Measurements from ENCODE around the gene COX8C.

COX8C gene, protein sequence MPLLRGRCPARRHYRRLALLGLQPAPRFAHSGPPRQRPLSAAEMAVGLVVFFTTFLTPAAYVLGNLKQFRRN

DNA sequence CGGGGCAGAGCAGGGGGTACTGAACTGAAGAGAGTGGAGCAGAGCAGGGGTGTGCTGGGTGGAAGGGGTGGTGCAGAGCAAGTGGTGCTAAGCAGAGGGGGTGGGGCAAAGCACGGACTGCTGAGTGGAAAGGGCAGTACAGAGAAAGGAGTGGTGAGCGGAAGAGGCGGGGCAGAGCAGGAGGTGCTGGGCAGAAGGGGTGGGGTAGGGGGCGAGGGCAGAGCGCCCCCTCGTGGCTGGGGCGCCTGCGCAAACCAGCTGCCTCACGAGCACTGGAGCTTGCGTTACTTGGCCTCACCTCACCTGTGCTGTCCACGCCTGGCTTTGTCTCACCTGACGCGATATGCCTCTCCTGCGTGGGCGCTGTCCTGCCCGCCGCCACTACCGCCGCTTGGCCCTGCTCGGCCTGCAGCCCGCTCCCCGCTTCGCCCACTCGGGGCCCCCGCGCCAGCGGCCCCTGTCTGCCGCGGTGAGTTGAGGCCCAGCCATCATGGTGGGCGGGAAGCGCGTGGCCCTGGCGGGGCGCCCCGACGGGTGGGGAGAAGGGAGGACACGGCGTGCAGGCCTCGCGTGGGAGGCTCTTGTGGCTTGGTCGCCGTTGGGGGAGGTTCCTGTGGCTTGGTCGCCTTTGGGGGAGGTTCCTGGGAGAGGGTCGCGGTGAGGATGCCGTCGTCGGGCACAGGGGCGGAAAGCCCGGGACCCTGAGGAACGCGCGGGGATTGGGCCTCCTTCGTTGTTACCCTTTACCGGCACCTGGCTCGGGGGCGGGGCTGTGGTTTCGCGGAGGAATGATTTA, at the start of gene COX8C:
Gene COX8C (plus strand): TSS at position 257 of the 796 bp plus-strand sequence. CDS start 87 bp downstream, at position 344.
- DNase-seq, result no peak

DNA sequence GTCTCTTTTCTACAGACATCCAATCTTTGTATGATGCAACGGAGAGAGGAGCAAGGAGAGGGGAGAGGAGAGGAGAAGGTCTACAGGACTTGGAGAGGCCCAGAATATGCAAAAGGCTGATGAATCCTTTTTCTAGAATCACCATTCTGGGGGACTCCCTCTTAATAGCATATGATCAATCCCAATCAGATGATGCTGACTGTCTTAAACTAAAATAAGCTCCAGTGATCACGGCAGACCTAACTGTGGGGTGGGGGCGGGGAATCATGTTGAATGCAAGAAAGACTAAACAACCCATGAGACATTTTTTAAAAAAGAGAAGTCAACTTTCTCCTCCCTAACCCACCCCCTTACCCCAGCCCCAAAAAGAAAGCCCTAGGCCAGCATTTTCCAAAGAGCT, 47.6 kb upstream of the COX8C start:
- DNase-seq, result no peak

DNA sequence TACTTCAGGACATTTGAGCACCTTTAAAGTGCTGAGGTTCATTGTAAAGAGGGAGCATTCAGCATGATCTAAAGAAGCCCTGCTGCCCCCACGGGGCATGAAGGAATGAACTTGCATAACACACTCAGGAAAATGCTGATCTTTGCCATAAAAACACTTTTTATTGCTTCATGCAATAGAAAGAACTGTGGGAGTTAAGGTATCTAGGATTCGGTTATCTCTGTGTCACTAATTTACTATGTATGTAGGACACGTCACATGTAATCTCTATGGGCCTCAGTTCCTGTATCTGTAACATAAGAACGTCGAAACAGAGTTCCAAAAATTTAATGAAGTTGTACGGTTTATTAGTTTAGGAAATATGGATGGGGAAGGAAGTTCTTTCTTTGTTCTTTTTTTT, 47.1 kb upstream of the COX8C start:
- DNase-seq, result no peak

DNA sequence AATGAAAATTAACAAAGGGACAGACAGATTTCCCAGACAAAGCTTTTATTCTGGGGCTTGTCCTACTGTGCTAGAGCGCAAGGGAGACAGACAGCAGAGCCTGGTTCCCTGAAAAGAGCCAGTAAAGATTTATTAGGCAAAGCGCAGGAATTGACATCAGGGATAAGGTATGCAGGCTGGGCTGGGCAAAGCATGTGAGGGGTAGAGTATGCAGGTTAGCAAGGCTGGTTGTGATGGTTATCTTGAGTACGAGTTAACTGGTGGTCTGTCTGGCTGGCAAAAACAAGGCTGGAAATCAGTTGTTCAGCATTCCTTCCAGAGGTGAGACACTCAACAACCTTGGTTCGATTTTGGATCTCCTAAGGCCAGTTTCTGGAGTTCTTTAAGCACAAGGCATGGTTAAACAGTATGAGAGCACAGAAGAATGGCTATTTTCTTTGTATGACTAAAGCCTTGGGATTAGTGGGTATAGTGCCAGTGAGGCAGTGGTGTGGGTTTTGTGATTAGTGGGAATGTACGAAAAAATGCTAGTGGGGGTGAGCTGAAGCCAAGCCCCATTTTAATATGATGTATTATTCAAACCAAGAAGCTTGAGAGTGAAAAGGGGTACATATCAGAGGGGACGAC, 45.0 kb upstream of the COX8C start:
- no peak for DNase-seq

DNA sequence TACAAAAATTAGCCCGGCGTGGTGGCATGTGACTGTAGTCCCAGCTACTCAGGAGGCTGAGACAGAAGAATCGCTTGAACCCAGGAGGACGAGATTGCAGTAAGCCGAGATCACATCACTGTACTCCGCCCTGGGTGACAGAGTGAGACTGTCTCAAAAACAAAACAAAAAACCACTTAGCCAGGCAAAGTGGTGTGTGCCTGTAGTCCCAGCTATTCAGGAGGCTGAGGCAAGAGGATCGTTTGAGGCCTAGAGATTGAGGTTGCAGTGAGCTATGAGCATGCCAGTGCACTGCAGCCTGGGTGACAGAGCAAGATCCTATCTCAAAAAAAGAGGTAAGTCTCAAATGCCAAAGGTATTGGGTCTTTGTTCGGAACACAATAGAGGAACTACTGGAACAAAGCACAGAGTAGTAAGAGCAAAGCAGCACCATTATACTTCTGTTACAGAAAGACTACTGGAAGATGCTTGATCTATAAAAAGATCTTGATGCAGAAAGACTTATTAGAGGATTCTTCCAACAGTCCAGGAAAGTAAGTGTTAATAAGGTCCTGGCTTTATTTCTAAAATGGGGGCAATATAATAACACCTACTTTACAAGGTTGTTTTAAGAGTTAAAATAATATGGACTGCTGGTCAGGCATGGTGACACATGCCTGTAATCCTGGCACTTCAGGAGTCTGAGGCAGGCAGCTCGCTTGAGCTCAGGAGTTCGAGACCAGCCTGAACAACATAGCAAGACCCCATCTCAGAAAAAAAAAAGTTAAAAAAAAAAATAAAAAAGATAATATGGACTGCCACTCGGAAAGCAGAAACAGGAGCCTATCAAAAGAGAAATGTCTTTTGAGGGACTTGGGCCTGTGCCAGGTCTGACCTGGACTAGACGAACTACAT, 44.0 kb upstream of the COX8C start:
- DNase-seq, result no peak

DNA sequence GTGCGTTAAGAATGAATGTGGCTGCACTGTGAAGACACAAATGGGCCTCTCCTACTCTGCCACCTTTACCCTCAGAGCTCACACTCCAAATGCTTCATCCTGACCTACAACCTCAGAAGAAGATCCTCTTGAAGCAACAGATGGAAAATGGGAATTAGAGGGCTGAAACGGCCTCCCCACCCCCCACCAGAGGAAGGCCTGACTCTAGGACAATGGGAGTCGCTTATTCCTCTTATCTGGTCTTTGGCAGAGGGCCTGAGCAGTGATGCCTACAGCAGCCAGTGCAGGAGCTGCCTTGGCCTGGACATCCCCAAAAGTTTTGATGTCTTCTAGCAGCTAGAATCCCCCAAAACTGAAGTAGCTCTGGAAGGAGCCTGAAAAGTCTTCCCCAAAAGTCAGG, 43.3 kb upstream of the COX8C start:
- no peak for DNase-seq

DNA sequence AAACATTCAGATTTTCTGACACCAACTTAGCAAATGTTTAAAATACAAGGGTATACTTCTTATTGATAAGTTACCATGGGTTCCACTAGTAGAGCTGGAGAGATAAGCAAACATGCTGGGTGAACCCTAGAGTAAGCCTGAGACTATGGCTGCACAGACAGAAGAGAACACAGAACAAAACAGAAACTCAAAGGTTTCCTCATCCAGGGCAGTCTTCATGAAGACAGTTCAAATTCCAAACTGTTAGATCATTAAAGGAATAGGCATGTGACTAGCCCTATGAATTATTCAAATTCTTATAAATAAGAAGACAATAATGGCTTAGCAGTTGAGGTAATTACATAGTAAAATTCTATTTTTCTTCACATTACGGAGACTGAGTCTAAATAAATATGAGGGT, 42.2 kb upstream of the COX8C start:
- DNase-seq, result no peak

DNA sequence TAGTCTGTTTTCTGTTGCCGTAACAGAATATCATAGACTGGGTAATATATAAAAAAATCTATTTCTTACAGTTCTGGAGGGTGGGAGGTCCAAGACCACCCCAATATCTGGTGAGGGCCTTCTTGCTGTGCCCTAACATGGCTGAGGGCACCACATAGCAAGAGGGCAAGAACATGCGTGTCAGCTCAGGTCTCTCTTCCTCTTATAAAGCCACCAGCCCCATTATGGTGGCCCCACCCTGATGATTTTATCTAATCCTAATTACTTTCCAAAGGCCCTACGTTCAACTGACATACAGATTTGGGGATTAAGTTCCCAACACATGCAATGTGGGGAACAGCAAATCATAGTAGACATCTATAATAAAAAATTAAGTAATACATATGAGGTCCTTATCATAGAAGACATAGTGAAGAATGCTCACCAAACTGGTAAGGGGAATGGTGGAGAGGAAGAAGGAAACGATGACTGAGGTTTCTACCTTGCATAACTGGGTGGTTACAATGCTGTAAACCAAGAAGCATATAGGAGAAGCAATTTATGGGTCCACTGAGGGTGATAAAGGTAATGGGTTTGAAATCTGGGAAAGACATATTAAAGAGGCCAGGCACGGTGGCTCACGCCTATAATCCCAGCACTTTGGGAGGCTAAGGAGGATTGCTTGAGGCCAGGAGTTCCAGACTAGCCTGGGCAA, 41.1 kb upstream of the COX8C start:
- DNase-seq, result no peak

DNA sequence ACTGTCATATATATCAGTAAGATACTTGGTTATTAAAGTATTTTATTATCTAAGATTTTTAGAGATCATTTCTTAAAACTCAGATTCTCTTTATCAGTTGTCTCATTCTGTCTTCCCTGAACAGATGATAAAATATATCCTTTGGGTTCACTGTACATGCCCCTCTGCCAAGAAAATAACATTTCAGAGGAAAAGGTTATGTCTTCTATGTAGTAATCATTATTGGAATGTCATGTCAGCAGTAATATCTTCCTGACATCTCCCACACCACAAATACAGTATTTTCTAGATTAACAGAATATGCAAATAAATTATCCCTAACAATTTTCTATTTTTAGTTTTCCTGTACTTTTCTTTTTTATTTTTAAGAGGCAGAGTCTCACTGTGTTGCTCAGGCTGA, 40.2 kb upstream of the COX8C start:
- no peak for DNase-seq

DNA sequence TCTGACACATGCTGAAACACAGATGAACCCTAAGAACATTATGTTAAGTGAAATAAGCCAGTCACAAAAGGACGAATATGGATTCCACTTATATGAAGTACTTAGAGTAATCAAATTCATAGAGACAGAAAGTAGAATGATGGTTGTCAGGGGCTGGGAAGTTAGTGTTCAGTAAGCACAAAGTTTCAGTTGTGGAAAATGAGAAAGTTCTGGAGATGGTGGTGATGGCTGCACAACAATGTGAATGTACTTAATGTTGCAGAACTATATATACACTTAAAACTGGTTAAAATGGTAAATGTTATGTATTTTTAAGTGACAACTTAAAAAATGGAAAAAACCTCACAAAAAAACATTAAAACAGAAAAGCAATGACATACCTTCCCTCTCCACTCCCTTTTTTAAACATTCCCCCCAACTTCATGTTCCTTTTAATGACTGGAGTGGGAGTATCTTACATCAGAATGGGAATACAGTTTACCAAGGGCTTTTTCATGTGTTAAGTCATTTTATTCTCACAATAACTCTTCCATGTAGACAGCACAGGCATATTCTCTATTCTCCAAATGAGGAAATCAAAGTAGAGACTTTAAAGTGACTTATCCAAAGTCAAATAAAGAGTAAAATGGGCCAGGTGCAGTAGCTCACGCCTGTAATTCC, 38.2 kb upstream of the COX8C start:
- no peak for DNase-seq

DNA sequence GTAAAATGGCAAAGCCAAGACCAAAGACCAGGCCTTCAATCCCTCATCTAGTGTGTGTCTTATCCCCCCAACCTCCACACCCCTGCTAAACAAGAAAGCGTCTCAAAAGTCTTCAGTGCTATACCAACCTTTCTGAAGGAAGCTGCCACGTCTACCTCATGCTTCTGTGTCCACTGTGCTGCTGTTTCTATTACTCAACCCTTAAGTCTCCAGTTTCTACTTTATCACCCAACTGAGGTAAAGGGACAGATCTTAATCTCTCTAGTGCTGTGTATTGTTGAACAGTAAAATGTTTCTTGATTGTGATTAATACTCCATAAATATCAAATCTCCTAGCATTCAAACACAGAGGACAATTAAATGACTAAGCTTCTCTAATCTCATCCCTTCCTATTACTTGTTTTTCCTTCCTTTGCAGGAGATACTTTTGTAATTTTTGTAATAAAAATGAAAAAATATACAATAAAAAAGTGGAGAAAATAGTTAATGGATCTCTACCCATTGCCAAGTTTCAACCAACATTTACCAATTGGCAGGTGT, 37.5 kb upstream of the COX8C start:
- no peak for DNase-seq

DNA sequence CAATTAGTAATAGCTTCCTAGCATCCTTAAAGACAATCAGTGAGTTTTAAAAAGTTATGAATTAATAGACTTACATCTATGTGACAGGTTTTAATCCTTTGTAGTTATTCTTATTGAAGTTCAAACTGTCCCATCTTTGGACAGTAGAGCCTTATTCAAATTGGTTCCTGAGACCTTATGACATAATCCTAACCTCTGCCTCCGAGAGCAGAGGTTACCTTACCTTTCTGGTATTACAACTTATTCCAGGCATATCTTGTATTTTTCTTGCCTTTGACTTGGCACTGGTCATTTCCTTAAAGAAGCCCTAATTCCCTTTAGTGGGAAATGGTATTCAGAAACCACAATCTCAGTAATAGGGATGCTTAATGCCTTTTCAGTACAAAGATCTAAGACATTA, 35.9 kb upstream of the COX8C start:
- no peak for DNase-seq

DNA sequence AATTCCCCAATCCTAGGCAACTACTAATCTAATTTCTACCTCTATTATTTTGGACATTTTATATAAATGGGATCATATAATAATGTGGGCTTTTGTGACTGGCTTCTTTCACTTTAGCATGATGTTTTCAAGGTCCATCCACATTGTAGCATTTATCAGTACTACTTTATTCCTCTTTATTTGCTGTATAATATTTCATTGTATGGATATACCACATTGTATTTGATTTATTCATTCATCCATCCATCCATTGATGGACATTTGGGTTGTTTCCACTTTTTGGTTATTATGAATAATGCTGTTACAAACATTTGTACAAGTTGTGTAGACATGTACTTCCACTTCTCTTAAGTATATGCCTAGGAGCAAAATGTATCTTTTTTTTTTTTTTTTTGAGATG, 31.4 kb upstream of the COX8C start:
- DNase-seq, result no peak

DNA sequence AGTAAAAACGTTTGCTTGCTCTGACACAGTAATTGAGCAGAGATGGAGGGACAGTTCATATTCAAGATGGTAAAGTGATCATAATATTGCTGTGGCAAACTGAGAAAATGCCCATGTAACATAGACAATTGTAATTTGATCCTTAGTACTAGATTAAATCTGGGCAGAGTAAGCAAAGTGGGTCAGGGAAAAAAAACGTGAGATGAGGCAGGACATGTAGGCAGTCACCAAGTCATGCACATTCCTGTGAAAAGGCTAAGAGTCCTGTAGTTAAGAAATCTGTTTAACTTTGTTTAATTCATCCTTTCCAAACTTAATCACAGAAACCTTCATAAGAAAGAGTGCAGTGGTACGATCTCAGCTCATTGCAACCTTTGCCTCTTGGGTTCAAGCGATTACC, 30.3 kb upstream of the COX8C start:
- no peak for DNase-seq

DNA sequence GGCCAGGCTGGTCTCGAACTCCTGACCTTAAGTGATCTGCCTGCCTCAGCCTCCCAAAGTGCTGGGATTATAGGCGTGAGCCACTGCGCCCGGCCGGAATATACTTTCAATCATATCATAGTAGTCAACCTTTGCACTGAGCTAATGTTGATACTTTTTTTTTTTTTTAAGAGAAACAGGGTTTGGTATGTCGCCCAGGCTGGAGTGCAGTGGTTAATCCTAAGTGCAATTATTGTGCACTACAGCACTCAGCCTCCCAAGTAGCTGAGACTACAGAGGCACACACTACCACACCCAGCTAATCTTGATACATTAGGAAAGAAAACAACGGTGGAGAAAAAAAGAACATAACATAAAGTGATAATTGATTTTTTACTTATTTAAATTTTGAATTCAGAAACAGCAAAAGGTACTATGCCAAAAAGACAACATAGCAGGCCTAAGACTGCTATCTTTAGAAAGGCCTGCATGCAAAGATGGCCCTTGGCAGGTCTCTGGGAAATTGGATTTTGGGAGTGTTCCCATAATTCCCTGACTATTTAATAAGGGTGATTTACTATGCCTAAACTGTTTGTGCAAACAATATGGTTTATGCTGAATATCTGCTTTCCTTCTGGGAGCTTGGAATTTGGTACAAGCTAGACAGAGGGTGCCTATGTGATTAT, 29.6 kb upstream of the COX8C start:
- no peak for DNase-seq

DNA sequence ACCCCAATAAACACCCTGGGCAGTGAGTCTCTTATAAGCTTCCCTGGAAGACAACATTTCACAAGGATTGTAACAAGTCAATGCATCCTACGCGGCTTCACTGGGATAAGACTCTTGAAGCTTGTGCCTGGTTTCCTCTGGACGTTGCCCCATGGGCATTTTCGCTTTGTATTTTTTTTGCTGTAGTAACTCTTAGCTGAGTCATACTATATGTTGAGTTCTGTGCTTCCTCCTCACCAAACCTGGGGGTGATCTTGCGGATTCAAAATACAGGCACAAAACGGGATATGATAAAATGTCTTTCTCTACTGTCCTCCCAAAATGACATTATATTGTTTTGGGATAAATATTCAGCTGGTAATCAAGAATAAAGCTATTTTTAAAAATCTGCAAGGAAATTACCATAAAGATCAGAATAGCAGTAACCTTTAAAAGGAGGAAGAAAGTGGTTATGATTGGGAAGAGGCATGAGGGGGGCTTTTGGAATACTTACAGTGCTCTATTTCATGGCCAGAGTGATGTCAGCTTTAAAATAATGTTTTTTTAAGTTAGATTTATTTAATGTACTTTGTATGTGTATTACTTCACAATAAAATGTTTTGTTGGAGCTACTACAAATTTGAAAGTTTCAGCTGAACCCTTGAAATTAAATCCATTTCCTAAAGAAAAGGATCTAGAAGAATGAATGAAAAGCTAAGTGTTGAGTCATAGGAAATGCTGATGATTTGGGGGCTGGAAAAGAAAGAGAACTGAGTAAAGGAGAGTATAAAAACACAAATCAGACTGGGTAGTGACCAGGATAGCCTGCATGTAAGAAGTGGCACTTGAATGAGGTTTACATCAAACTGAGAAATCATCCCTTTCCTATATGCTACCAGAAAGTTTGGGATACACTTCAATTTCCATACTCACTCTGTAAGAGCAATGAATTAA, 28.8 kb upstream of the COX8C start:
- DNase-seq, result no peak

DNA sequence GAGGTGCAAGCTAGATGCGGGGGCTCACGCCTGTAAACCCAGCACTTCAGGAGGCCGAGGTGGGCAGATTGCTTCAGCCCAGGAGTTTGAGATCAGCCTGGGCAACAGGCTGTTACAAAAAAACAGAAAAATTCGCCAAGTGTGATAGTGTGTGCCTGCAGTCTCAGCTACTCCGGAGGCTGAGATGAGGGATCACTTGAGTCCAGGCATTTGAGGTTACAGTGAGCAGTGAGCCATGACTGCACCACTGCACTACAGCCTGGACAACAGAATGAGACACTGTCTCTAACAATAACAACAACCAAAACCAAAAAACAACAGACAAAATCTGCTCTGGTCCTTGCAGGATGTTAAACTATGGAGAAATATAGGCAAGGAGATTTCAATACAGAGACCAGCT, 28.1 kb upstream of the COX8C start:
- DNase-seq, result no peak

DNA sequence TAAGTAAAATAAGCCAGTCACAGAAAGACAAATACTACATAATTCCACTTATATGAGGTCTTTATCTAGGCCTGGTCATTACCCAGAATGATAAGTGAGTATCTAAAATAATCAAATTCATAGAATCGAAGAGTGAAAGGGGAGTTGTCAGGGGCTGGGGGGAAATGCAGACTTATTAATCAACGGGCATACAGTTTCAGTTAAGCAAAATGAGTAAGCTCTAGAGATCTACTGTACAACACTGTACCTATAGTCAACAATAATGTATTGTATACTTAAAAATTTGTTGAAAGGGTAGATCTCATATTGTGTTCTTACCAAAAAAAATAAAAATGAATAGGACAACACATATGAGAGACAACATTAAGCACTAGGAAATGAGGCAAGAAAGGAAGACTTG, 27.5 kb upstream of the COX8C start:
- no peak for DNase-seq

DNA sequence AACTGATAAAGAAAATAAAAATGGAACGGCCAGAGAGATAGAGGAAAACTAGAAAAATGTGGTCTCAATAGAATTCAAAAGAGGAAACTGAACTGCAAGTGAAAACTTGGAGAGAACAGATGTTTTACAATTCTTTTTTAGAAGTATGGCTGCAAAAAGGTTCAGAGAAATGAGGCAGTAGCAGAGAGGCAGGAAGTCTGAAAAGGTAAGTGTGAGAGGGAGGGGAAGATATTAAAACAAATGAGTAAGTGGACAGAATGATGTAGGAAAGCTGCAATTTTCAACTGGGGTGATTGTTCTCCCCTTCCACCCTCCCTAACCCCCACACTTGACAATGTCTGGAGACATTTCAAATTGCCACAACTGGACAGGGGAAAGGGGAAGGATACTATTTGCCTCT, 27.0 kb upstream of the COX8C start:
- DNase-seq, result no peak

DNA sequence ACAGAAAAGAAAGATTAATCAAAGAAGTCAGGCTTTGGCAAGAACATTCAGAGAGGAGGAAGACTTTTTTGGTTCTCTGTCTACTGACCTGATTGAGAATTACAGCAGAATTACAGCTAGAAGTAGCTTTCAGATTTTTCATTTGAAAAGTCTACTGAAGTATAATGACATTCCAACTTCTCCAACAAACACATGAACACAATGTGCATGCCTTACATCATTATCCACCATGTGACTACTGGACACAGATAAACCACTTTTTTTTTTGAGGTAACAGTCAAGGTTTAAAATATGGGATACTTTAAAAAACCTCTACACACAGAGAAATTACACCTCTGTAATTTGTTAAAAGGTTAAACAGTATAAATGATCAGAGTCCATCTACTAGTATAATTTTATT, 26.5 kb upstream of the COX8C start:
- no peak for DNase-seq
